ENCODE data around the gene SLC35E1. TPM values are rescaled to one million over a fixed set of nuclear protein-coding genes. Genes with fewer than 3 reads are reported as not detected.
"Not testable (repeated sequence)": the region's sequence is repeated elsewhere in the genome, so short reads cannot be mapped to it uniquely, and the experiment has no call there.

Gene SLC35E1
- total RNA-seq, 1 experiment from 2014 or later, result 28.0 TPM

GRCh38 chr19:16509141-16510061 lies 62.8 kb downstream of the SLC35E1 start:
- Histone ChIP-seq H3K4me3 (no peak overlapping the region), H3K27me3 (no peaks in the 10 kb centered on the region), H3K36me3 (peaks cover 48% of the 10 kb centered on the region), H3K9me3 (no peaks in the 10 kb centered on the region)
- no peak for DNase-seq

GRCh38 chr19:16508546-16508945 lies 63.7 kb downstream of the SLC35E1 start:
- Histone ChIP-seq H3K27me3 (no peaks in the 10 kb centered on the region), H3K4me3 (no peak overlapping the region), H3K36me3 (peaks cover 57% of the 10 kb centered on the region), H3K9me3 (no peaks in the 10 kb centered on the region)
- DNase-seq, result no peak

GRCh38 chr19:16506961-16507360 lies 65.3 kb downstream of the SLC35E1 start:
- Histone ChIP-seq H3K9me3 (no peaks in the 10 kb centered on the region), H3K4me3 (no peak overlapping the region), H3K36me3 (peaks cover 55% of the 10 kb centered on the region), H3K27me3 (no peaks in the 10 kb centered on the region)
- DNase-seq, result no peak

GRCh38 chr19:16506161-16506560 lies 66.1 kb downstream of the SLC35E1 start:
- H3K36me3 ChIP-seq, result peaks cover 57% of the 10 kb centered on the region
- not testable (repeated sequence) for DNase-seq, H3K9me3 ChIP-seq, H3K4me3 ChIP-seq, H3K27me3 ChIP-seq

GRCh38 chr19:16504271-16504670 lies 67.9 kb downstream of the SLC35E1 start:
- no peaks in the 10 kb centered on the region for H3K9me3 ChIP-seq
- H3K36me3 ChIP-seq, result peaks cover 50% of the 10 kb centered on the region
- no peaks in the 10 kb centered on the region for H3K27me3 ChIP-seq
- no peak for DNase-seq
- no peak overlapping the region for H3K4me3 ChIP-seq

Other genes starting within 250 kb of the SLC35E1 start
- 4.4 and 6.3 TPM in 2 replicates for gene KLF2, start 247.6 kb downstream of the SLC35E1 start, total RNA-seq (2014; rRNA removed; shearing (Covaris generic); ENCODE audit: low replicate concordance)
- gene EPS15L1, start 100.4 kb downstream of the SLC35E1 start, total RNA-seq (2014; rRNA removed; shearing (Covaris generic); ENCODE audit: low replicate concordance), result 14.7 and 23.1 TPM in 2 replicates
- gene CALR3, start 76.2 kb downstream of the SLC35E1 start, total RNA-seq (2014; rRNA removed; shearing (Covaris generic); ENCODE audit: low replicate concordance), result not detected in 2 replicates
- gene C19orf44, start 76.0 kb downstream of the SLC35E1 start, total RNA-seq (2014; rRNA removed; shearing (Covaris generic); ENCODE audit: low replicate concordance), result 9.8 and 21.4 TPM in 2 replicates
- gene CHERP, start 30.0 kb downstream of the SLC35E1 start, total RNA-seq (2014; rRNA removed; shearing (Covaris generic); ENCODE audit: low replicate concordance), result 1.8 and 2.0 TPM in 2 replicates
- gene MED26, start 55.8 kb upstream of the SLC35E1 start, total RNA-seq (2014; rRNA removed; shearing (Covaris generic); ENCODE audit: low replicate concordance), result 10.5 and 10.9 TPM in 2 replicates
- gene SMIM7, start 87.7 kb upstream of the SLC35E1 start, total RNA-seq (2014; rRNA removed; shearing (Covaris generic); ENCODE audit: low replicate concordance), result 89.0 and 111 TPM in 2 replicates
- 0.59 and 1.8 TPM in 2 replicates for gene TMEM38A, start 88.7 kb upstream of the SLC35E1 start, total RNA-seq (2014; rRNA removed; shearing (Covaris generic); ENCODE audit: low replicate concordance)
- gene NWD1, start 147.4 kb upstream of the SLC35E1 start, total RNA-seq (2014; rRNA removed; shearing (Covaris generic); ENCODE audit: low replicate concordance), result 0.16 TPM in 1 of 2 replicates, not detected in the other